ENCODE measurements around the gene PFKFB2.

DNA sequence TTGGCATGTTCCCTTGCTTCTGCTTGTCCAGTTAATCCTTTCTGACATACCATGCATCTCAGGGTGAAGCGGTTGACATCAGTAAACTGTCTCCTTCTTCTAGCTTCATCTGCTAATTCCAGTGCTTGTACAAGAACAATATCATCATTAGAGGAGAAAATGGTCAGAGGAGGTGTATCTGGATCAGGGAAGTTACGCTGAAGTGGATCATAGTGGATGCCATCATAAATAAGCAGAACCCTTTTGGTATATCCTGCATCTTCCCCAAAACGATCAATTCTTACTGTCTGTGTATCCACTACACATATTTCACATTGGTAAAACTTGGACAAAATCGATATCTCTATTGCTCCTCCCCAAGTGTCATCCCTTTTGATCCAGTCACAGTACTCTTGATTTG, 4.0 kb upstream of the PFKFB2 start:
- no peak for TF ChIP-seq POLR2A (IDR thresholded peaks at IDR 0.05)
- TF ChIP-seq, protein P1, sequence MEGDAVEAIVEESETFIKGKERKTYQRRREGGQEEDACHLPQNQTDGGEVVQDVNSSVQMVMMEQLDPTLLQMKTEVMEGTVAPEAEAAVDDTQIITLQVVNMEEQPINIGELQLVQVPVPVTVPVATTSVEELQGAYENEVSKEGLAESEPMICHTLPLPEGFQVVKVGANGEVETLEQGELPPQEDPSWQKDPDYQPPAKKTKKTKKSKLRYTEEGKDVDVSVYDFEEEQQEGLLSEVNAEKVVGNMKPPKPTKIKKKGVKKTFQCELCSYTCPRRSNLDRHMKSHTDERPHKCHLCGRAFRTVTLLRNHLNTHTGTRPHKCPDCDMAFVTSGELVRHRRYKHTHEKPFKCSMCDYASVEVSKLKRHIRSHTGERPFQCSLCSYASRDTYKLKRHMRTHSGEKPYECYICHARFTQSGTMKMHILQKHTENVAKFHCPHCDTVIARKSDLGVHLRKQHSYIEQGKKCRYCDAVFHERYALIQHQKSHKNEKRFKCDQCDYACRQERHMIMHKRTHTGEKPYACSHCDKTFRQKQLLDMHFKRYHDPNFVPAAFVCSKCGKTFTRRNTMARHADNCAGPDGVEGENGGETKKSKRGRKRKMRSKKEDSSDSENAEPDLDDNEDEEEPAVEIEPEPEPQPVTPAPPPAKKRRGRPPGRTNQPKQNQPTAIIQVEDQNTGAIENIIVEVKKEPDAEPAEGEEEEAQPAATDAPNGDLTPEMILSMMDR (IDR thresholded peaks at IDR 0.05) = no peak
